GM18520 (cell line): ENCODE measurements around the gene ZNF442.
"Not testable (repeated sequence)": the region's sequence is repeated elsewhere in the genome, so short reads cannot be mapped to it uniquely, and the experiment has no call there.

Experiments used
- ATAC-seq: cut with Tn5 transposase; IDR thresholded peaks from one replicate; pipeline ENCODE4 v1.9.1; 2021; ENCODE audit not compliant: unreplicated experiment

Gene ZNF442

DNA sequence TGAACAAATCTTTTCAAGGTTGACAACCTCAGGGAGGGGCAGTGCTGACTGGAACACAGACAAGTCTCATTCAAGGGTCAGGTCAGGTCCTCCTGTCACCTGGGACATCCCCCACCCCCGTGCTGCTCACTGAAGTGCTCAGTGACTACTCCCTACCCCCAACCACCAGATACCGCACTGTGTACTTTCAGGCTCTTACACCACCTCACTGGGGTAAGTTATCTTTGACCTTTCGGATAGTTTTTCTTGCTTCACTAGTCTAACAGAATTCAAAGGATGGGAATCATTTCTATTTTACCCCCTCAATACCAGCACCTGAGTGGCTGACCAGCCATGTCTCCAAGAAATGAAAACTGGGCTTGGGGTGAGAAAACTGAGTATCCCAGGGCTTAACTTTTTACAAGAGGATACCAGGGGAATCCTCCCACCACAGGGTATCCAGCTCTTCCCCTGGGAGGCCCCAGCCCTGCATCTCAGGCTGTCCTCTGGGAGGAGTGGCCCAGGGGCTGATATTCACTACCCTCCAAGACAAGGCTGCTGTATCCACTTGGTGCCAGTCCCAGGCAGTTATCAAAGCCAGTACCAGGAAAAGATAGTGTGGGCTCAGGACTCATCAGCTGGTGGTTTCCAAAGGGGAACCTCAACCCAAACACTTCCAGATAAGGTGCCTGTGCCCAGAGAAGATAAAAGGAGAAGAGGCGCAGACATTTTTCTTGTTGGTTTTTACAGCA, 34.1 kb downstream of the ZNF442 start:
- ATAC-seq = no peak

DNA sequence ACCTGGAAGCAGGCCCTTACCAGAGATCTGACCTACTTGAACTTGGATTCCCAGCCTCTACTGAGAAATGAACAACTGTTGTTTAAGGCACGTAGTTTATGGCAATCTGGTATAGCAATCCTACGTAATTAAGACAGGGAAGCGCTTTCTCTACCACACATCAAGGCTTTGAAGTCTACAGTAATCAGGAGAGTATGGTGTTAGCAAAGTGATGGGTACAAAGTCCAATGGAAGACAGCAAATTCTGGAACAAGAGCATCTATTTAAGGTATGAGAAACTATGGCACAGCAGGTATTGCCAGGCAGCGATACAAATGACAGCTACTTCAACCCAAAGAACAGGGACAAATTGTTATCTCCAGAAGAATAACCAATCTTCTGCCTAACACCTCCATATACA, 35.1 kb downstream of the ZNF442 start:
- ATAC-seq = no peak

GRCh38 chr19:12325690-12326089, 39.8 kb downstream of the ZNF442 start:
- ATAC-seq = no peak

DNA sequence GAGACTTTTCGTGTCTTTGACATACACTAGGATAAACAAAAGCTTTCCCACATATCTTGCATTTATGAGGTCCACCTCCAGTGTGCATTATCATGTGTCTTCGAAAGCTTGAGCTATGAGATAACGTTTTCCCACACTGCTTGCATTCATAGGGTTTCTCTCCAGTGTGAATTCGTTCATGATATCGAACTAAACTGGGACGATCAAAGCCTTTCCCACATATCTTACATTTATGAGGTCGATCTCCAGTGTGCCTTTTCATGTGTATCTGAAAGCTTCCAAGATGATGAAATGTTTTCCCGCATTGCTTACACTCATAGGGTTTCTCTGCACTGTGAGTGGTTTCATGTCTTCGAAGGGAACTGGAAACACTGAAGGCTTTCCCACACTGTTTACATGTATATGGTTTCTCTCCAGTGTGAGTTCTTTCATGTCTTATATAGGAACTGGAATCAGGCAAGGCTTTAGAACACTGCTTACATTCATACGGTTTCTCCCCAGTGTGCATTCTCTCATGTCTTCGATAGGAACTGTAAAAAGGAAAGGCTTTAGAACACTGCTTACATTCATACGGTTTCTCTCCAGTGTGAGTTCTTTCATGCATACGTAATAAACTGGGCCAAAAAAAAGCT, 46.6 kb downstream of the ZNF442 start:
- no peak for ATAC-seq

- no peak for ATAC-seq
These were observed 50.9 kb downstream of the ZNF442 start for GRCh38 chr19:12314553-12314952.

DNA sequence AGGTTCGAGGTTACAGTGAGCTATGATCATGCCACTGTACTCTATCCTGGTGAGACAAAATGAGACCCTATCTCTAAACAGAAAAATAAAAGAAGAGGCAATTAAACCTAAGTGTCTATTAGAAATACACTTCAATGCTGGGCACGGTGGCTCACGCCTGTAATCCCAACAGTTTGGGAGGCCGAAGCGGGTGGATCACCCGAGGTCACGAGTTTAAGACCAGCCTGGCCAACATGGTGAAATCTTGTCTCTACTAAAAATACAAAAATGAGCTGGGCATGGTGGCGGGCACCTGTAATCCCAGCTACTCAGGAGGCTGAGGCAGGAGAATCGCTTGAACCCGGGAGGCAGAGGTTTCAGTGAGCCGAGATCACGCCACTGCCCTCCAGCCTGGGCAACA, 56.6 kb downstream of the ZNF442 start:
- not testable (repeated sequence) for ATAC-seq
